Mesothelial cell of epicardium (in vitro differentiated cells): ENCODE data around the gene COL11A2. TPM values are rescaled to one million over a fixed set of nuclear protein-coding genes. Genes with fewer than 3 reads are reported as not detected.

Experiments used
- DNase-seq, 2 experiments: peaks; one replicate each; pipeline ENCODE4 v3.0.0; 2021; ENCODE audit warnings: low spot score in 2 of 2; ENCODE audit not compliant: unreplicated experiment in 2 of 2
- H3K27ac Mint-ChIP-seq: 2 replicates; pipeline ENCODE4 v1.8.0; 2021; ENCODE audit warnings: mixed read lengths
- H3K27me3 Mint-ChIP-seq: 2 replicates; pipeline ENCODE4 v1.8.0; 2021; ENCODE audit warnings: low read depth, mixed read lengths
- H3K36me3 Mint-ChIP-seq: 2 replicates; pipeline ENCODE4 v1.8.0; 2021; ENCODE audit warnings: mixed read lengths
- H3K4me1 Mint-ChIP-seq: 2 replicates; pipeline ENCODE4 v1.8.0; 2021; ENCODE audit warnings: mixed read lengths
- H3K4me3 Mint-ChIP-seq: 2 replicates; pipeline ENCODE4 v1.8.0; 2021; ENCODE audit warnings: mild to moderate bottlenecking, moderate library complexity, mixed read lengths
- H3K9me3 Mint-ChIP-seq: 2 replicates; pipeline ENCODE4 v1.8.0; 2021; ENCODE audit warnings: mixed read lengths
- total RNA-seq: library from RNA; stranded (reverse); gene quantifications from 3 replicates; pipeline ENCODE4 v1.2.1, GENCODE V29; 2021
- TF ChIP-seq, protein P1 (sequence below): fragments of 200-600 bp; sonication (generic); IDR thresholded peaks from one replicate; pipeline ENCODE4 v1.5.0; 2021; ENCODE audit warnings: antibody characterized with exemption; ENCODE audit not compliant: unreplicated experiment

Gene COL11A2
- total RNA-seq, 1 donor from 2014 or later = 14.4 TPM

DNA sequence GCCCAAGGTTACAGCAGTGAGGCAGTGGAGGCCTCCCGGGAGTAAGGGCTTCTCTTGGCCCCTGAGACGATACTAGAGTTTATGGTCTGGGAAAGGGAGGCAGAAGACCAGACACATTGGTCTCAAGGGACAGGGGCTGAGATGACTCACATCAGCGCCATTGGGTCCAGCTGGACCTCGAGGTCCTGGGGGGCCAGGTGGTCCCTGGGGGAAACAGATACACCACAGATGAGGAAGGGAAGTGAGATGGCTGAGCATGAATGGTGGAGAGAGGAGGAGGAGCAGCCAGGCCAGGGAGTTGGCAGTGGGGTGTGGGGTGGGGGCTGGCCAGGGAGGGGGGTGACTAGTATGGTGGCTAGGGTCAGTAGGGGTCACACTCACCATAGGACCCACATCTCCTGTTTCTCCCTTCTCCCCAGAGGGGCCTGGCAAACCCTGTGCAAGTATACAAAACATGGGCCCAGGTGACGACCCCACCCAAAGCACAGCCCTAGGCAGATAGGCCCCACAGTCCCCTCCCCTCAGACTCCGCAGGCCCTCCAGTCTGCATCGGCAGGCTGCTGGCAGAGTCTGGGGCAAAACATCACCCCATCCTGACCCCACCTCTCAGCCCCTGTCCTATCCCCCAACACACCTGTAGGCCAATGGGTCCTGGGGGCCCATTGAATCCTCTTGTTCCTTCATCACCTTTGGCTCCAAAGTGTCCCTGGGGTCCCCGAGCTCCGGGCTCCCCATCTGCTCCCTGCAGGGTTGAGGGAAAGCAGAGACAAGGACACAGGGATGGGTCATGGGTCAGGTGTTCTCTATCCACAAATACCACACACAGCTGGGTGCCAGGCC, 21.9 kb downstream of the COL11A2 start:
- TF ChIP-seq, protein P1, sequence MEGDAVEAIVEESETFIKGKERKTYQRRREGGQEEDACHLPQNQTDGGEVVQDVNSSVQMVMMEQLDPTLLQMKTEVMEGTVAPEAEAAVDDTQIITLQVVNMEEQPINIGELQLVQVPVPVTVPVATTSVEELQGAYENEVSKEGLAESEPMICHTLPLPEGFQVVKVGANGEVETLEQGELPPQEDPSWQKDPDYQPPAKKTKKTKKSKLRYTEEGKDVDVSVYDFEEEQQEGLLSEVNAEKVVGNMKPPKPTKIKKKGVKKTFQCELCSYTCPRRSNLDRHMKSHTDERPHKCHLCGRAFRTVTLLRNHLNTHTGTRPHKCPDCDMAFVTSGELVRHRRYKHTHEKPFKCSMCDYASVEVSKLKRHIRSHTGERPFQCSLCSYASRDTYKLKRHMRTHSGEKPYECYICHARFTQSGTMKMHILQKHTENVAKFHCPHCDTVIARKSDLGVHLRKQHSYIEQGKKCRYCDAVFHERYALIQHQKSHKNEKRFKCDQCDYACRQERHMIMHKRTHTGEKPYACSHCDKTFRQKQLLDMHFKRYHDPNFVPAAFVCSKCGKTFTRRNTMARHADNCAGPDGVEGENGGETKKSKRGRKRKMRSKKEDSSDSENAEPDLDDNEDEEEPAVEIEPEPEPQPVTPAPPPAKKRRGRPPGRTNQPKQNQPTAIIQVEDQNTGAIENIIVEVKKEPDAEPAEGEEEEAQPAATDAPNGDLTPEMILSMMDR = no peak
- DNase-seq = peak in 1 of 2 experiments; percentile 26
- no peaks in the 10 kb centered on the region for H3K27me3 Mint-ChIP-seq
- H3K4me1 Mint-ChIP-seq = peaks cover 4% of the 10 kb centered on the region
- H3K4me3 Mint-ChIP-seq = no peak overlapping the region
- no peaks in the 10 kb centered on the region for H3K36me3 Mint-ChIP-seq
- H3K27ac Mint-ChIP-seq = no peak overlapping the region
- no peaks in the 10 kb centered on the region for H3K9me3 Mint-ChIP-seq

DNA sequence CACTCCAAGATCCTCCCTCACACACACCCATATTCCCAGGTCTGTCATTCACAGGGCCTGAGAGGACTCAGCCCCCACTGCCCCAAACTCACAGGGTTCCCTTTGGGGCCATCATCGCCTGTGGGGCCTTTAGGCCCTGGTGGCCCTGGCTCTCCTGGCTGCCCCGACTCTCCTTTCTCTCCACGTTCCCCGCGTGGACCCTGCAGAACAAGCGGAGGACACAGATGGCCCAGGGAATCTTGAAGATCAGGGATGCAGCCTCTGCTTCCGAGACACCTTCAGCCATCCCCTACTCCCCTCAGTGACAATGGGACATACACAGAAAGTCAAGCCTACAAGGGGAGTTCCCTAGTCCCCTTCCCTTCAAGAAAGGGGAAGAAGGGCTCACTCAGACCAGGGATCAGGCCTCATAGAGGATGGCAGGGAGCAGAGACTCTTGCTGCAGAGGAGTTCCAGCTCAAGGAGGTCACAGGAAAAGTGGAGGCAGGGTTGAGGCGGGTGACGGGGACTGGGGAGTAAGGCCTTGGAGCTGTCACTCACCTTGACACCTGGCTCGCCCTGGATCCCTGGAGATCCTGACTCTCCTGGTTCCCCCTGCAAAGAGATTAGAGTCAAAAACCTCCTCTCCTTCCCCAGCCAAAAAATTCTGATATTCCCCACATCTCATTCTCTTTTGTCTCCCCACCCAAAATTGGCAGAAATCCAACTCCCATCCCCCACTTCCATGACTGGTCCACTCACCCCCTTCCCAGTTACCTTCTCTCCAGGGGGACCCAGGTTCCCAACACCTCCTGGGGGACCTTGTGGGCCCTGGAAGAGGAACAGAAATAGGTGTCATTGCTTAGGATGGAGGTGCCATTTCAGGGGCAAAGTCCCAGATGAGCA, 22.7 kb downstream of the COL11A2 start:
- Mint-ChIP-seq H3K9me3 (no peaks in the 10 kb centered on the region), H3K4me1 (peaks cover 4% of the 10 kb centered on the region), H3K36me3 (no peaks in the 10 kb centered on the region), H3K4me3 (no peak overlapping the region), H3K27ac (no peak overlapping the region), H3K27me3 (no peaks in the 10 kb centered on the region)
- TF ChIP-seq, protein P1 = no peak
- no peak for DNase-seq

DNA sequence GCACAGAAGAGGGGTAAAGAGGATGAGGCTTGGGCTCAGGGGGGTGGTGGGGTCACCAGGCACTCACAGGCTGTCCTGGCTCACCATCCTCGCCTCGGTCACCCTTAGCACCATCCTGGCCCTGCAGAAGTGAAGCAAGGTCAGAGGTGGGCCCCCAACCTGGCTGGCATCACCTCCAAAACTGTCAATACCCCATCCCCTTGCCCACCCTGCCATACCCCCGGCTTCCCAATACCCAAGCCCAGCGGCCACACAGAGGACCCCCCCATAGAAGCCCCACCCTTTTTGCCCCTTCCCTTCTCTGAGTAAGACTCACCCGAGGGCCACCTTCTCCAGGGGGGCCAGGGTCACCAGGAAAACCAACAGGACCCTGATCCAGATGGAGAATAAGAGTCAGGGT, 23.6 kb downstream of the COL11A2 start:
- TF ChIP-seq, protein P1 = no peak
- H3K4me3 Mint-ChIP-seq = no peak overlapping the region
- H3K27ac Mint-ChIP-seq = no peak overlapping the region
- H3K9me3 Mint-ChIP-seq = no peaks in the 10 kb centered on the region
- no peak for DNase-seq
- peaks cover 4% of the 10 kb centered on the region for H3K4me1 Mint-ChIP-seq
- no peaks in the 10 kb centered on the region for H3K36me3 Mint-ChIP-seq
- H3K27me3 Mint-ChIP-seq = no peaks in the 10 kb centered on the region

DNA sequence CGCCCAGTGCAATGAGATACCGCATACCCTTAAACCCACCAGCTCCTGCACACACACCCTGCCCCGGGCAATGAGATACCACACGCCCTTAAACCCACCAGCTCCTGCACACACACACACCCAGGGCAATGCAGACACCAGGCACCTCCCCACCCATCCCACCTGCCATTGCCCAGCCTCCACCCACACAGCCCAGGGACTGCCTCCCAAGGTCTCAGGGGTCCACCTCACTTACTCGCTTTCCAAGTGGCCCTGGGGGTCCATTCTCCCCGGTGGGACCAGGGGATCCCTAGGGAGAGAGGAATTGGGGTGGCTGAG, 24.0 kb downstream of the COL11A2 start:
- peaks cover 4% of the 10 kb centered on the region for H3K4me1 Mint-ChIP-seq
- no peak for DNase-seq
- H3K36me3 Mint-ChIP-seq = no peaks in the 10 kb centered on the region
- H3K4me3 Mint-ChIP-seq = no peak overlapping the region
- no peaks in the 10 kb centered on the region for H3K9me3 Mint-ChIP-seq
- TF ChIP-seq, protein P1 = no peak
- H3K27ac Mint-ChIP-seq = no peak overlapping the region
- H3K27me3 Mint-ChIP-seq = no peaks in the 10 kb centered on the region

DNA sequence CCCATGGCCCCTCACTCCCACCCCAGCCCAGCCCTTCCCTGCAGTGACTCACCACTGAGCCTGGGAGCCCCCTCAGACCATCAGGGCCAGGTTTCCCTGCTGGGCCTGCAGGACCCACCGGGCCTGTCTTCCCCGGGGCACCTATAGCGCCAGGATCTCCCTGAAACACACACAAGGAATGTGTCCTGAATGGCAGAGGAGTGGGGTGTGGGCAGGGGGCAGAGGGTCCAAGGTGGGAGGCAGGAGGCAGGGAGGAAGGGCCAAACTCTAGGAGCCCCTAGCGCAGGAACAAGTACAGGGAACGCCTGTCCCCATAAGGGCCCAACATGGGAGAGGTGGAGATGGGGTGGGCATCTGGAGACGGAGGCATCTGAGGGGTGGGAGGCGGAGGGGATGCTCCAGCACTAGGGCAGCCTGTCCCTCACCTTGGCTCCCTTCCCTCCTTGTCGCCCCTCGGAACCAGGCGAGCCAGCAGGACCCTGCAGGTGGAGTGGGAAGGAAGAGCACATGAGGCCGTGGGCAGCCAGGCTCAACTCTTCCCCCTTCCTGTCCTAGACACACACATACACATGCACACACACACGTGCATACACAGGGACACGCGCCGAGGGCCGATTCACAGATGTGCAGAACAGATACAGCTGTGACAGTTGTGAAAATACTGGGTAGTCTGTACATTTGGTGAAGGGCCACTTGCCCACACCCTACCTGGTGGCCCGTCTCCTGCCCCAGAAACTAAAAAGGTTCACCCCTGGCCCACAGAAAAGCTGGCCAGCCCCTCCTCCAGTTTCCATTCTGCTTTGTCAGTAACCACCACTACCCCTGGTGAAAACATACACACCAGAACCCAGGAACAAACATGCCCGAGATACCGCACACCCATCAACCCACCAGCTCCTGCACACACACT, 24.6 kb downstream of the COL11A2 start:
- no peaks in the 10 kb centered on the region for H3K9me3 Mint-ChIP-seq
- DNase-seq = no peak
- no peak overlapping the region for H3K4me3 Mint-ChIP-seq
- no peak overlapping the region for H3K27ac Mint-ChIP-seq
- no peaks in the 10 kb centered on the region for H3K27me3 Mint-ChIP-seq
- peaks cover 3% of the 10 kb centered on the region for H3K4me1 Mint-ChIP-seq
- TF ChIP-seq, protein P1 = no peak
- H3K36me3 Mint-ChIP-seq = no peaks in the 10 kb centered on the region
